ENCODE results near the gene SMG6.

SMG6 gene

GRCh38 chr17:2213291-2213960 is 90.2 kb downstream of the SMG6 start:
- ChIA-PET POLR2A (ENCODE audit: low non-redundant PET) (no interaction called here), CTCF (interaction anchor here (0.5 to 0.8 kb wide), 5 partner anchors 10 to 453 kb away, joined by 3 to 8 read pairs (median 4); partner anchors contain the start of gene HIC1)
- H3K27ac ChIP-seq: no peak overlapping the region
- no peak for DNase-seq (ENCODE audit: low spot score)
- no peak for TF ChIP-seq CTCF (conservative IDR thresholded peaks at IDR 0.05; ENCODE audit: low read depth)

GRCh38 chr17:2212400-2212981 is 91.1 kb downstream of the SMG6 start:
- H3K27ac ChIP-seq: no peak overlapping the region
- POLR2A ChIA-PET (ENCODE audit: low non-redundant PET): no interaction called here
- no peak for TF ChIP-seq CTCF (conservative IDR thresholded peaks at IDR 0.05; ENCODE audit: low read depth)
- CTCF ChIA-PET: interaction anchor here (0.5 to 0.8 kb wide), 3 partner anchors 16 to 158 kb away, joined by 4 to 8 read pairs (median 5); partner anchors contain the start of gene HIC1
- DNase-seq (ENCODE audit: low spot score): no peak

GRCh38 chr17:2211661-2212399 is 91.8 kb downstream of the SMG6 start:
- ChIA-PET POLR2A (ENCODE audit: low non-redundant PET) (no interaction called here), CTCF (interaction anchor here (0.7 kb wide), 1 partner anchor 32 kb away, joined by 3 read pairs; no protein-coding TSS in a partner anchor)
- TF ChIP-seq CTCF (conservative IDR thresholded peaks at IDR 0.05; ENCODE audit: low read depth): no peak
- no peak overlapping the region for H3K27ac ChIP-seq
- DNase-seq (ENCODE audit: low spot score): no peak

GRCh38 chr17:2210726-2211125 is 92.9 kb downstream of the SMG6 start:
- H3K27ac ChIP-seq: no peak overlapping the region
- POLR2A ChIA-PET (ENCODE audit: low non-redundant PET): no interaction called here
- TF ChIP-seq CTCF (conservative IDR thresholded peaks at IDR 0.05; ENCODE audit: low read depth): no peak
- CTCF ChIA-PET: interaction anchor here (0.5 kb wide), 1 partner anchor 50 kb away, joined by 3 read pairs; no protein-coding TSS in a partner anchor
- DNase-seq (ENCODE audit: low spot score): no peak

- ChIA-PET POLR2A (ENCODE audit: low non-redundant PET) (no interaction called here), CTCF (interaction anchor here (0.8 to 1.1 kb wide), 2 partner anchors 15 to 149 kb away, joined by 3 to 5 read pairs; no protein-coding TSS in a partner anchor)
- DNase-seq (ENCODE audit: low spot score): no peak
- H3K27ac ChIP-seq: no peak overlapping the region
- no peak for TF ChIP-seq CTCF (conservative IDR thresholded peaks at IDR 0.05; ENCODE audit: low read depth)
Measured at GRCh38 chr17:2207815-2208515, 95.6 kb downstream of the SMG6 start.

- DNase-seq (ENCODE audit: low spot score): no peak
- POLR2A ChIA-PET (ENCODE audit: low non-redundant PET): no interaction called here
- CTCF ChIA-PET: interaction anchor here (1.2 kb wide), 1 partner anchor 10 kb away, joined by 3 read pairs; no protein-coding TSS in a partner anchor
- no peak overlapping the region for H3K27ac ChIP-seq
- no peak for TF ChIP-seq CTCF (conservative IDR thresholded peaks at IDR 0.05; ENCODE audit: low read depth)
Measured at GRCh38 chr17:2204393-2204792, 99.2 kb downstream of the SMG6 start.
